OCI-LY3 (cell line): Measurements from ENCODE around the gene DCUN1D2.

Experiments used
- H2AFZ ChIP-seq: fragments of 200-600, 300-600 bp; shearing (Covaris generic); 2 replicates; pipeline ENCODE4 v1.6.0; 2014; ENCODE audit warnings: antibody characterized with exemption, low read depth, low read length
- H3K27ac ChIP-seq: fragments of 200-600, 300-600 bp; sonication (generic); 2 replicates; pipeline ENCODE4 v1.5.1; 2014; ENCODE audit warnings: mild to moderate bottlenecking, low read length, moderate library complexity, mixed read lengths
- H3K27me3 ChIP-seq: fragments of 200-600, 300-600 bp; sonication (generic); 2 replicates; pipeline ENCODE4 v1.6.1; 2014; ENCODE audit warnings: low read depth, low read length, mixed read lengths
- H3K36me3 ChIP-seq: fragments of 200-600, 300-600 bp; sonication (generic); replicated peaks from 2 replicates; pipeline ENCODE3; 2014; ENCODE audit warnings: low read depth, low read length, mixed read lengths
- H3K4me1 ChIP-seq: fragments of 300-600, 200-600 bp; sonication (generic); 2 replicates; pipeline ENCODE4 v1.6.1; 2014; ENCODE audit warnings: low read length, mixed read lengths
- H3K4me2 ChIP-seq: fragments of 200-600, 300-600 bp; sonication (generic); 2 replicates; pipeline ENCODE4 v1.6.1; 2014; ENCODE audit warnings: low read length, mixed read lengths
- H3K4me3 ChIP-seq: fragments of 300-600, 200-600 bp; sonication (generic); 2 replicates; pipeline ENCODE4 v1.5.1; 2014; ENCODE audit warnings: antibody characterized with exemption, mild to moderate bottlenecking, low read length, moderate library complexity
- H3K79me2 ChIP-seq: fragments of 300-600, 200-600 bp; shearing (Covaris generic); 2 replicates; pipeline ENCODE4 v1.6.1; 2014; ENCODE audit warnings: mild to moderate bottlenecking, low read length, mixed read lengths
- H3K9ac ChIP-seq: fragments of 300-600, 200-600 bp; shearing (Covaris generic); 2 replicates; pipeline ENCODE4 v1.6.0; 2014; ENCODE audit warnings: mild to moderate bottlenecking, low read length, moderate library complexity
- H3K9me3 ChIP-seq: fragments of 200-600, 300-600 bp; shearing (Covaris generic); 2 replicates; pipeline ENCODE4 v1.6.1; 2014; ENCODE audit warnings: low read length, mixed read lengths; ENCODE audit not compliant: insufficient read depth
- H4K20me1 ChIP-seq: fragments of 200-600, 300-600 bp; sonication (generic); 2 replicates; pipeline ENCODE4 v1.6.1; 2016; ENCODE audit warnings: low read length, mixed read lengths; ENCODE audit not compliant: insufficient read depth
- CTCF ChIP-seq: fragments of 200-600, 300-600 bp; sonication (generic); IDR thresholded peaks from 2 replicates; pipeline ENCODE4 v1.5.1; 2014; ENCODE audit warnings: antibody characterized with exemption, low read length, low read depth
- EZH2phosphoT487 ChIP-seq: fragments of 200-600 bp; shearing (Covaris generic); IDR thresholded peaks from 2 replicates; pipeline ENCODE4 v1.6.1; 2018; ENCODE audit warnings: antibody characterized with exemption, mixed run types, low read depth

Gene DCUN1D2

GRCh38 chr13:113432506-113433270 is 57.8 kb downstream of the DCUN1D2 start:
- Histone ChIP-seq H3K27me3 (no peaks in the 10 kb centered on the region), H3K9me3 (no peaks in the 10 kb centered on the region), H3K9ac (no peak overlapping the region), H2AFZ (no peak overlapping the region), H3K4me1 (no peaks in the 10 kb centered on the region), H3K27ac (no peak overlapping the region), H3K36me3 (no peaks in the 10 kb centered on the region), H3K4me3 (no peak overlapping the region), H4K20me1 (no peaks in the 10 kb centered on the region), H3K4me2 (no peak overlapping the region), H3K79me2 (no peaks in the 10 kb centered on the region)
- TF ChIP-seq CTCF (no peak), EZH2phosphoT487 (no peak)

GRCh38 chr13:113431171-113431570 is 59.3 kb downstream of the DCUN1D2 start:
- Histone ChIP-seq H4K20me1 (no peaks in the 10 kb centered on the region), H3K27me3 (no peaks in the 10 kb centered on the region), H3K9me3 (no peaks in the 10 kb centered on the region), H3K9ac (no peak overlapping the region), H3K36me3 (no peaks in the 10 kb centered on the region), H3K79me2 (no peaks in the 10 kb centered on the region), H3K4me1 (no peaks in the 10 kb centered on the region), H3K4me2 (no peak overlapping the region), H3K27ac (no peak overlapping the region), H3K4me3 (no peak overlapping the region), H2AFZ (no peak overlapping the region)
- TF ChIP-seq EZH2phosphoT487, result no peak
- TF ChIP-seq CTCF, result no peak

- Histone ChIP-seq H3K4me1 (no peaks in the 10 kb centered on the region), H3K4me3 (no peak overlapping the region), H2AFZ (no peak overlapping the region), H3K36me3 (no peaks in the 10 kb centered on the region), H4K20me1 (no peaks in the 10 kb centered on the region), H3K9me3 (no peaks in the 10 kb centered on the region), H3K27me3 (no peaks in the 10 kb centered on the region), H3K9ac (no peak overlapping the region), H3K4me2 (no peak overlapping the region), H3K27ac (no peak overlapping the region), H3K79me2 (no peaks in the 10 kb centered on the region)
- TF ChIP-seq CTCF (no peak), EZH2phosphoT487 (no peak)
Measured at GRCh38 chr13:113430378-113431110, 60.0 kb downstream of the DCUN1D2 start.

GRCh38 chr13:113429608-113429985 is 60.9 kb downstream of the DCUN1D2 start:
- H3K79me2 ChIP-seq, result no peaks in the 10 kb centered on the region
- H3K4me3 ChIP-seq, result no peak overlapping the region
- no peak overlapping the region for H3K9ac ChIP-seq
- no peak overlapping the region for H3K4me2 ChIP-seq
- TF ChIP-seq CTCF (no peak), EZH2phosphoT487 (no peak)
- H3K27me3 ChIP-seq, result no peaks in the 10 kb centered on the region
- H3K27ac ChIP-seq, result no peak overlapping the region
- H3K9me3 ChIP-seq, result no peaks in the 10 kb centered on the region
- no peaks in the 10 kb centered on the region for H3K4me1 ChIP-seq
- no peaks in the 10 kb centered on the region for H4K20me1 ChIP-seq
- no peaks in the 10 kb centered on the region for H3K36me3 ChIP-seq
- no peak overlapping the region for H2AFZ ChIP-seq
